DND-41 (cell line): ENCODE results near the gene BRIP1.

Source experiments
- ATAC-seq: fragments of 200-7000 bp; cut with Tn5 transposase; 3 replicates; pipeline ENCODE4 v1.9.1; 2021; ENCODE audit warnings: low read depth; ENCODE audit not compliant: insufficient read depth
- DNase-seq: peaks from one replicate; pipeline ENCODE4 v3.0.0-alpha.2; 2020
- H2AFZ ChIP-seq: 2 replicates; pipeline ENCODE4 v1.6.0; 2012; ENCODE audit warnings: low read depth, low read length
- H3K27ac ChIP-seq: 2 replicates; pipeline ENCODE4 v1.5.1; 2012; ENCODE audit warnings: low read length, inconsistent platforms
- H3K27me3 ChIP-seq: fragments of 200-600 bp; sonication (generic); 2 replicates; pipeline ENCODE4 v1.6.0; 2012; ENCODE audit warnings: low read length, mild to moderate bottlenecking, inconsistent platforms; ENCODE audit not compliant: insufficient read depth, poor library complexity
- H3K36me3 ChIP-seq: 2 replicates; pipeline ENCODE4 v1.5.1; 2012; ENCODE audit warnings: low read length, inconsistent platforms; ENCODE audit not compliant: insufficient read depth
- H3K4me1 ChIP-seq: 2 replicates; pipeline ENCODE4 v1.5.1; 2012; ENCODE audit warnings: mild to moderate bottlenecking, low read length; ENCODE audit not compliant: insufficient read depth
- H3K4me2 ChIP-seq: 2 replicates; pipeline ENCODE4 v1.6.0; 2012; ENCODE audit warnings: mild to moderate bottlenecking, moderate library complexity, low read length, inconsistent platforms; ENCODE audit not compliant: insufficient read depth
- H3K4me3 ChIP-seq, 2 experiments: fragments of 200-600 bp in 1 of 2; shearing (Covaris generic) in 1 of 2; 2 replicates each; pipeline ENCODE4 v1.5.1; 2012 to 2016; ENCODE audit warnings: inconsistent platforms in 2 of 2, low read length in 2 of 2, mild to moderate bottlenecking in 2 of 2, low read depth in 1 of 2, moderate library complexity in 1 of 2
- H3K79me2 ChIP-seq: 2 replicates; pipeline ENCODE4 v1.6.0; 2012; ENCODE audit warnings: low read length, inconsistent platforms; ENCODE audit not compliant: insufficient read depth
- H3K9ac ChIP-seq: 2 replicates; pipeline ENCODE4 v1.6.0; 2012; ENCODE audit warnings: low read depth, mild to moderate bottlenecking, inconsistent platforms, low read length, moderate library complexity
- H3K9me3 ChIP-seq: 2 replicates; pipeline ENCODE4 v1.5.1; 2012; ENCODE audit warnings: low read length, moderate library complexity, mild to moderate bottlenecking, inconsistent platforms; ENCODE audit not compliant: insufficient read depth, severe bottlenecking
- H4K20me1 ChIP-seq: 2 replicates; pipeline ENCODE4 v1.6.0; 2012; ENCODE audit warnings: low read length; ENCODE audit not compliant: insufficient read depth
- CTCF ChIP-seq: IDR thresholded peaks from 2 replicates; pipeline ENCODE4 v1.5.1; 2012; ENCODE audit warnings: borderline replicate concordance, low read length, moderate library complexity, mild to moderate bottlenecking; ENCODE audit not compliant: poor library complexity, severe bottlenecking; ENCODE audit errors: extremely low read depth
- EZH2 ChIP-seq: IDR thresholded peaks from 3 replicates; pipeline ENCODE4 v1.6.1; 2012; ENCODE audit warnings: borderline replicate concordance, low read depth, mild to moderate bottlenecking, moderate library complexity, low read length, inconsistent platforms; ENCODE audit not compliant: severe bottlenecking

The BRIP1 gene

GRCh38 chr17:61818225-61818624 lies 45.1 kb downstream of the BRIP1 start:
- H3K79me2 ChIP-seq: peaks cover 4% of the 10 kb centered on the region
- peaks cover 57% of the 10 kb centered on the region for H3K36me3 ChIP-seq
- no peak overlapping the region for H3K9ac ChIP-seq
- H3K9me3 ChIP-seq: no peaks in the 10 kb centered on the region
- no peak for DNase-seq
- H2AFZ ChIP-seq: no peak overlapping the region
- TF ChIP-seq CTCF: no peak
- no peak for TF ChIP-seq EZH2
- H3K27me3 ChIP-seq: no peaks in the 10 kb centered on the region
- no peaks in the 10 kb centered on the region for H3K4me1 ChIP-seq
- H3K4me2 ChIP-seq: no peak overlapping the region
- no peak for ATAC-seq
- no peak overlapping the region for H3K4me3 ChIP-seq
- H4K20me1 ChIP-seq: no peaks in the 10 kb centered on the region
- no peak overlapping the region for H3K27ac ChIP-seq

- H3K27ac ChIP-seq: no peak overlapping the region
- H3K9ac ChIP-seq: no peak overlapping the region
- peaks cover 4% of the 10 kb centered on the region; the same call in 1 of the 2 replicates for H3K79me2 ChIP-seq
- no peak overlapping the region for H3K4me3 ChIP-seq
- no peaks in the 10 kb centered on the region for H3K4me1 ChIP-seq
- TF ChIP-seq CTCF (no peak), EZH2 (no peak)
- no peak for DNase-seq
- no peaks in the 10 kb centered on the region for H3K9me3 ChIP-seq
- no peaks in the 10 kb centered on the region for H4K20me1 ChIP-seq
- H3K36me3 ChIP-seq: peaks cover 50% of the 10 kb centered on the region
- H3K4me2 ChIP-seq: no peak overlapping the region
- H3K27me3 ChIP-seq: no peaks in the 10 kb centered on the region
- no peak for ATAC-seq
- no peak overlapping the region for H2AFZ ChIP-seq
These were observed 45.9 kb downstream of the BRIP1 start for GRCh38 chr17:61817452-61817851.

GRCh38 chr17:61816538-61816937 lies 46.8 kb downstream of the BRIP1 start:
- Histone ChIP-seq H3K27me3 (no peaks in the 10 kb centered on the region), H3K4me2 (no peak overlapping the region), H3K4me1 (no peaks in the 10 kb centered on the region), H3K4me3 (no peak overlapping the region), H3K27ac (no peak overlapping the region), H4K20me1 (no peaks in the 10 kb centered on the region), H3K9me3 (no peaks in the 10 kb centered on the region), H3K79me2 (no peaks in the 10 kb centered on the region), H2AFZ (no peak overlapping the region), H3K36me3 (peaks cover 43% of the 10 kb centered on the region), H3K9ac (no peak overlapping the region)
- TF ChIP-seq CTCF (no peak), EZH2 (no peak)
- ATAC-seq (no peak), DNase-seq (no peak)

GRCh38 chr17:61815863-61816503 lies 47.3 kb downstream of the BRIP1 start:
- Histone ChIP-seq H3K79me2 (no peaks in the 10 kb centered on the region), H3K4me2 (no peak overlapping the region), H2AFZ (no peak overlapping the region), H3K9ac (no peak overlapping the region), H3K27me3 (no peaks in the 10 kb centered on the region), H3K4me3 (no peak overlapping the region), H3K9me3 (no peaks in the 10 kb centered on the region), H3K4me1 (no peaks in the 10 kb centered on the region), H3K36me3 (peaks cover 43% of the 10 kb centered on the region), H4K20me1 (no peaks in the 10 kb centered on the region), H3K27ac (no peak overlapping the region)
- TF ChIP-seq CTCF (no peak), EZH2 (no peak)
- ATAC-seq (no peak), DNase-seq (no peak)
